NAMALWA (cell line): ENCODE measurements around the gene SECTM1.
A peak's percentile ranks its signal among the peaks of the same experiment; 100 is the strongest.

Experiments
- DNase-seq: peaks from one replicate; pipeline ENCODE4 v3.0.0-alpha.2; 2015; ENCODE audit warnings: low spot score

SECTM1 gene

GRCh38 chr17:82315703-82316358 lies 17.7 kb downstream of the SECTM1 start:
- no peak for DNase-seq

DNA sequence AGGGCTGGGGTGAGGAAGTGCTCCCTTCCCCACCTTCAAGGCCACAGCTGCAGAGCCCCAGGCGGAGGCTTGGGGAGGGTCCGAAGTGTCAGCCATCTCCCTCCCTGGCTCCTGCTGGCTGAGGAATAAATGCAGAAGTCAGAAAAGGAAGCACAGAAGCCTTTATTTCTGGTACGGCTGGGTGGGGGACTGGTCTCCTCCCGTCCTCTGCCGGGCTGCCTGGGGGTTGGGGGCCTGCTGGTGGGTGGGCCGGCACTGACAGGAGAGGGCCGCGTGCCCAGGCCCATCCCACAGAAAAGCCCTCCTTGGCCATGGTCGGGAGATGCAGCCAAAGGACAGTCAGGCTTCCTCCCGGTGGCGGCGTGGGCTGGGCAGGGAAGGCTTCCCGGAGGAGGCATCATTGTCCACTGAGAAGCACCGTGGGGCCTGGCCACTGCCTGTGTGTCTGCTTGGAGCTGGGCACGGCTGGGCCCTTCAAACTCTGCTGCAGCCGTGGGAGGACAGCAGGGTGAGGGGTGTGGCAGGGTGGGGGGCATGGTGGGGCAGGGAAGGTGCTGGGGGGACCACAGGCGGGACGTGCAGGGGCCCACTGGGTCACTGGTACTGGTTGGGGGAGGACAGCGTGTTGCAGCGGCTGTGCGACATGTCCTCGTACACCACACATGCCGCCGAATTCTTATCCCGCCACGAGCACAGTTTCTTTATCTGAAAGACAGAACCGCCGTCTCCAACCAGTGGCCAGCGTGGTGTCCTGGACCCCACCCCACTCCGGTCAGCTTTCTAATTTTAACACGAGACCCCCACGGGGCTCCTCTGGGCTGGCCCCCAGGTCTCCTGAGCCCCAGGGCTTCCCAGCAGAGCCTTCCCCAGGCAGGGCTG lies 18.6 kb downstream of the SECTM1 start:
- DNase-seq = no peak

DNA sequence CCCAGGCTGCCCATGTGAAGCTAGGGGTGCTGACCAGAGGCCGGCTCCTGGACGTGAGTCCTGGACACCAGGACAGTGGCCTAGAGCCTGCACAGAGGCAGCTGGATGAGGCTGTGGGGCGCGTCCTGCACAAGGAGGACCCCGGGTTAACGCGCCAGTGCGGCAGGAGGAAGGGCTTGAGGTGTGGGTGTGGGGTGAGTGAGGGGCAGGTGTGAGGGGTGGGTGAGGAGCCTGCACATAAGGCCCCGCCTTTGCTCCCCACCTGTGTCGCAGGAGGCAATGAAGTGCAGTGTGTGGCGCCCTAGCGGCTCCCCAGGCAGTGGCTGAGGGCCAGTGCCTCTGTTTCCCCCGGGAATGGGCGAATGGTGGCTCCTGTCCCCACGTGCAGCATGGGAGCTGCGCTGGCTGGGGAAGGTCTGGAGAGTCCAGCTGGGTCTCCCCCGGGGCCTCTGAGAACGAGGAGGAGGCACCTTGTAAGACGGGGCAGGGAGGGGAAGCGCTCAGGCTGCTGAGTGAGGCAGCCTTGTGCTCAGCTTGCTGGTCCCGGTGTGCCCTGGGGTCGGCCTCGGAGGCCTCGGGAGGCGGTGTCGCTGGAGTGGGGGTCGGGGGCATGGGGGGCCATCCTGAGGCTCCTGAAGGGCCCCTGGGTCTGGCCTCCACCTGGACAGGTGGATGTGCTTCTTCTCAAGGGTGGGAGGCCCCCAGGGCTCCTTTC lies 19.4 kb downstream of the SECTM1 start:
- no peak for DNase-seq

GRCh38 chr17:82313195-82314011 lies 20.2 kb downstream of the SECTM1 start:
- no peak for DNase-seq

- no peak for DNase-seq
Measured at GRCh38 chr17:82311971-82312370, 21.6 kb downstream of the SECTM1 start.

DNA sequence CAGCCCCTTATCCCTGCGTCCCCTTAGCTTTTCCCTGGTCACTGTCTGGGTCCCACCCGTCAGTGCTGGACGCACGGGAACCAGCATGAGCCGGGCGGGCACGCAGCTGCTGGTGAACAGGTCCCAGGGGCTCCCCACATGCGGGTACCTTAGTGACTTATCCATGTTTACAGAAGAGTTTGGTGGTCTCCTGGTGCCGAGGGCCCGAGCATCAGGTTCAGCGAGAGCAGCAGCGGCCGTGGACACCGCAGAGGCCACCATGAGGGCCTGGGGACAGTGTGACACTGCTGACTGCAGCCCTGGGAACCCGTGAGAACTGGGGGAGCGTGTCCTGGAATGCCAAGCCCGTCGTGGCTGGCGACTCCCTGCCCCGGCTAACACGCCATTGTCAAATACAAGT lies 22.7 kb downstream of the SECTM1 start:
- DNase-seq = no peak

DNA sequence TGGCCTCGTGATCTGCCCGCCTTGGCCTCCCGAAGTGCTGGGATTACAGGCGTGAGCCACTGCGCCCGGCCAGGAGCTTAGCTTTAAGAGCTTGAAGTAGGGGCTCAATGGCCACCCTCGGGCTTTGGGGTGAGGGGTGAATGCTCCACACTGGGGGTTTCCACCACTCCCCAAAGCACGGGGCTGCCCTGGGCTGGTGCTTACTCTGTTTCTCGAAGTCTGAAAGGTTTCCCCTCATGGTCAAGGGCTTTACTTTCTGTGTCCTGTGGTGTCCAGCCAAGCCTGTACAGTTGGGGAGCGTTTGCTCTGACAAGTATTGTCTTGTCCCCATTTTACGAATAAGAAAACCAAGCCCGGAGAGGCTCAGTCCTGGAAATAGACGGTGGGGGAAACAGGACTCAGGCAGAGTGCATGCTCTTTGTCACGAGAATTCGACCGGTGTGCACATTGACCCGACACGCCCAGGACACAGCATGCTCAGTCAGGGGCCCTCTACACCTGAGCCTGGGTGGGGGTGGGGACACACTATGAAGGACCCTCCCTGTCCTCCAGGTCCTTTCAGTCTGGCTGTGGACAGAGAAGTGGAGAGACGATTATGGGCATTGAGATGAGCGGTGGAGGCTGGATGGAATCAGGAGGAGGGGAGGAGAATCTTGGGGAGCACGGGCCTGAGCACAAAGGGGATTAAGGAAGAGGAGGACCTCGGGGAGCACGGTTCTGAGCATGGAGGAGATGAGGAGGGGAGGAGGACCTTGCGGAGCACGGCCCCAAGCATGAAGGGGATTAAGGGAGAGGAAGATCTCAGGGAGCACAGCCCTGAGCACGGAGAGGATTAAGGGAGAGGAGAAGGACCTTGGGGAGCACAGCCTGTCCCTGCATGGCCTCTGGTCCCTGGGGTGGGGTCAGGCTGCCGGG lies 23.7 kb downstream of the SECTM1 start:
- no peak for DNase-seq

- no peak for DNase-seq
Measured at GRCh38 chr17:82305727-82306300, 27.8 kb downstream of the SECTM1 start.

- no peak for DNase-seq
Measured at GRCh38 chr17:82304826-82305726, 28.5 kb downstream of the SECTM1 start.

DNA sequence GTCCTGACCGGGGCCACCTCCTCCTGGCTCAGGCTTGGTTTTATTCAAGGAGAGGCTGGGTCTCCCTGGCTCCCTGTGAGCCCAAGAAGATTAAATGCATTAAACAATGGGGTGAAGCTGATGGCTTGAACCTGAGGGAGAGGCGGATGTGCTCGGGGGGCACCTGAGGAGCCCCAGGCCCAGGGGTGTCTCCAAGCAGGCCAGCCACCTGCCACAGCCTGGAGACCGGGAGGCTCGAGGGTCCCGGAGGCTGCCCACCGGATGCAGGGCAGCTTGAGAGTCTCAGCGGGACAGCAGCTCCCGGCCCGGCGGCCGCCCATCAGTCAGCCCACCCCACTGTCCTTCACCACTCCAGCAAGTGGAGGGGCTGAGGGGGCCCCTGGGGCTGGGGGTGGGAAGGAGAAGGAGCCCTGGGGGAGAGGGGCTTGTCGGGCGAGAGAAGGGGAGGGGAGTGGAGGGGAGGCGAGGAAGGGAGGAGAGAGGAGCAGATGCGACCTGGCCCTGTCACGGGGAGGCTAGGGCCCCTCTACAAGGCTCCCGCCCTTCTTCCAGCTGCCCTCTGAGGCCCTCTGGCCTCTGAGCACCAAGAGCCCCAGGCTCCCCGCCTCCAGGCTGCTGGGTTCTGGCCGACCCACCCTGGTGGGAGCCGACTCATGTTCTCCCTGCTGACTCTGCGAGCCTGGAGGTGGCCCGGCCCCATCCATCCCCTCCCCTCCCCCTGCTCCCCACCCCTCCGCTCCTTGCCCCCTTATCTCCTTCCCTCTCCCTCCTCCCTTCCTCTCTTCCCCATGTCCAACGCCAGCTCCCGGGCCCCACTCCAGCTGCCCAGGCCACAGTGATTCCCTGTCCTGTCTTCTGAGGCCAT lies 29.4 kb downstream of the SECTM1 start:
- DNase-seq = no peak

DNA sequence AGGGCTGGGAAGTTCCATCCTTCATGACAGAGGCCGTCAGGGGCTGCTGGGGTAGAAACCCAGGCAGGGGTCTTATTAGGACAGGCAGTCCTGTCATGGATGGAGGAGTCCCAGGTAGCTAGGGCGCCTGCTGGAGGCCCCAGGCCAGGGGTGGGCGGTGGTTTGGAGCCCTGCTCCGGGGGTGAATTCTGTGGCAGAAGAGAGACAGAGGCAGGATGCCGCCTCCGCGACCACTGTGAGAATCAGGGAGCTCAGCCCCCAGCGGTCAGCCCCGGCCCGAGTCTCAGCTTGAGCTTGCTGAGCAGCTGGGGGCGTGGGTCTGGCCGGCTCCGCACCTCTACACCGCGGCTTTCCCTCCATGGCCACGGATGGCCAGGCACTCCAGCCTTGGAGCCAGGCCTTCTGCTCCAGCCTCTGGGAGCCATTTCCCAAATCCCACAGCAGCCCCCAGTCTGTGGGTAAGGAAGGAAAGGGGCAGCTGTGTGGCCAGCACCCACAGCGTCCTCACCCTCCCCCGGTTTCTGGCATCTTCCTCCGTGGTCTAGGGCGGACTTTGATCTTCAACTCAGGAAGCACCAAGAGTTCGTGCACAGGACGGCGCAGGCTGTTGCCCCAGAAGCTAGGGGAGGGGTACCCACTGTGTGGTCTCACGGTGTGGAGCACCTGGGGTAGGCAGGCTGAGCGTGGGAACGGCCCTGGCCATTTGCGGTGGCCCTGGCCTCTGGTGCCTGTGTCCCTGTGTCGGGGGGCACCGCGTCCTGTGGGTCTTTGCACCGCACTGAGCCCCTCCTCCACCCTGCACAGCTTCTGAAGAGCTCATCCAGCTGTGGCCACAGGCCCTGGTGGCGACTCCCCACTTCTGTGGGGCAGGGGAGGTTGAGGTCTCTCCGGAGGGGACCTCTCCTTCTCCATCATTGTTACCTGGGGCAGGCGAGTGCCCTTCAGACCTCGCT lies 30.3 kb downstream of the SECTM1 start:
- no peak for DNase-seq

DNA sequence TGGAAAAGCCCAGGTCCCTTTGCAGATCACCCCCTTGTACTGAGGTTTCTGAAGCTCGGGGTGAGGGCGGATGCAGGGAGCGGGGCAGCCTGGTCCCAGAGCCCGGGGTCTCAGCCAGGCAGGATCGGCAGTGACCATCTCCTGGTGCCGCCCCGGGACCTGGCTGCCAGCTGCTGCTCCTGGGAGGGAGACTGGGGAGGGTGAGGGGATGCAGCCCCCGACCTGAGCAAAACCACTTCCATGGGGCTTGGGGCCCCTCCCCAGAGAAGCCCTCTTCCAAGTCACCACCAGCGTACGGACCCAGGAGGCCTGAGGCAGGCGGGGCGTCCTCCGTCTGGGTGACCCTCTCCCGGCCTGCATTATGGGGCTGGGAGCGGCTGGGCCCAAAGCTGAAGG lies 31.0 kb downstream of the SECTM1 start:
- no peak for DNase-seq

DNA sequence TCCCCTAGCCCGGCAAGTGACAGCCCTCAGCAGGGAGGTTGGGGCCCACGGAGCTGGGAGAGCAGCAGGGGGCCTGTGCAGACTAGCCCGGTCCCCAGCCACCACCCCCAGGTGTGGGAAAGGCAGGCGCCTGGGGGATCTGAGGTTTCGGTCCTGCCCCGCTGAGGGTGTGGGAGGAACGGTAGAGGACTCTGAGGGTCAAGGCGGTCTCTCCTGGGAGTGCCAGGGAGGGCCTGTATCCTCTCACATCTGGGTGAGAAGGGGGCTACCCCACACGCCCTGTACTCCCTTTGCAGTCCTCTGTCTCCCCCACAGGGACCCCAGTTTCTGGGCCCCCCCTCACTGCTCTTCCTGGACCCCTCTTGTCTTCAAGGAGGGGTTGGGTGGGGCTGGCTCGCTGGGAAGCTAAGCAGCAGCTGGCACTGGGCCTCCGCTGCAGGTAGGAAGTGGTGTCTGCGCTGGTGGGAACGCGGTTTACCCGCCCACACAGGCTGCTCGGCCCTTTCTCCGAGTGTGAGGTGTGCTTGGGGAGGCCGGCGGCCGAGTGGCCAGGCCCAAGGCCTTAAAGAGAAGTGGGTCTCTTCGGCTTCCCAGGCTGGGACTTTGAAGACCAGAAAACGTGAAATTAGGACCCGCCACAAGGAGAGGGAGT lies 31.5 kb downstream of the SECTM1 start:
- no peak for DNase-seq

- no peak for DNase-seq
Measured at GRCh38 chr17:82301300-82301915, 32.2 kb downstream of the SECTM1 start.

- peak; percentile 67 for DNase-seq
Measured at GRCh38 chr17:82300707-82301270, 32.8 kb downstream of the SECTM1 start.

DNA sequence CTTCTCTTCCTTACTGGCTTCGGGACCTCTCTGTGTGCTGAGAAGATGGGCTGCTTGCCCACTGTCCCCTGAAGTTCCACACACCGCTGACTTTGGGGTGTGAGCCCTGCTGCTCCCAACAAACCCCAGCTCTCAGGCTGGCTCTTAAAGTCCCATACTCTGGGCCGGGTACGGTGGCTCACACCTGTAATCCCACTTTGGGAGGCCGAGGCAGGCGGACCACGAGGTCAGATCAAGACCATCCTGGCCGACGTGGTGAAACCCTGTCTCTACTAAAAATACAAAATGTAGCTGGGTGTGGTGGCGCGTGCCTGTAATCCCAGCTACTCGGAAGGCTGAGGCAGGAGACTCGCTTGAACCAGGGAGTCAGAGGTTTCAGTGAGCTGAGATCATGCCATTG lies 33.3 kb downstream of the SECTM1 start:
- DNase-seq = no peak
